ENCODE results near the gene SH2B3. TPM values are rescaled to one million over a fixed set of nuclear protein-coding genes. Genes with fewer than 3 reads are reported as not detected.
"Not testable (repeated sequence)": the region's sequence is repeated elsewhere in the genome, so short reads cannot be mapped to it uniquely, and the experiment has no call there.

Gene SH2B3
- 36.1 and 39.8 TPM in 2 replicates for total RNA-seq

DNA sequence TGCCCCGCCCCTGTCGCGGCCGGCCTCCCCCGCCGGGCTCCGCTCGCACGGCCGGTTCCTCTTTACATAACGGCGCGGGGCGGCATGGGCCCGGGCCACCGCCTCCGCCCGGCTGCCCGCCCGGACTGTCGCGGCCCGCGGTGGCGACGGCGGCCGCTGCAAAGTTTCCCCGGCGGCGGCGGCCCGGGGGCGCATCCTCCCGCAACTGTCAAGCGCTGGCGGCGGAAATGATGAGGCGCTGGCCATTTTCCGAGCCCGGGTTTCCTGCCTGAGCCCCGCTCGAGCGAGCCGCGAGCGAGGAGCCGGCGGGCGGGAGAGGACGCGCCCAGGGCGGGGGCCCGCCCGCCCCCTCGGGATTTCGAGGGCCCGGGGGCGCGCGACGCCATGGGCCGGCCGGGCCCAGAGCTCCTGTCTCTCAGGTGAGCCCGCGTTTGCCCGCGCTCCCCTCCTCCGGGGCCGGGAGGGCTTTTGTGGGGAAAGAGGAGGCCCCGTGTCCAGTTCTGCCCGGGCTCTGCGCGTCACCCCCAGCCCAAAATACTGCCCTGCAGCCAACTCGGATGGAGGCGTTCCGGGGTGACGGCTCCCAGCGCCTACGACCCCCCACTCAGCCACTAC is at the start of gene SH2B3:
Gene SH2B3, plus strand, starts transcription at position 65 of the 615 bp plus-strand sequence. CDS start 12,223 bp downstream, outside the sequence.
- intact Hi-C loops (cut with micrococcal nuclease), result loop anchor here (1.0 to 2.0 kb wide), 10 partner anchors 9 to 663 kb away; partner anchors contain the start of genes ACAD10, MAPKAPK5, PHETA1 and PPP1CC

DNA sequence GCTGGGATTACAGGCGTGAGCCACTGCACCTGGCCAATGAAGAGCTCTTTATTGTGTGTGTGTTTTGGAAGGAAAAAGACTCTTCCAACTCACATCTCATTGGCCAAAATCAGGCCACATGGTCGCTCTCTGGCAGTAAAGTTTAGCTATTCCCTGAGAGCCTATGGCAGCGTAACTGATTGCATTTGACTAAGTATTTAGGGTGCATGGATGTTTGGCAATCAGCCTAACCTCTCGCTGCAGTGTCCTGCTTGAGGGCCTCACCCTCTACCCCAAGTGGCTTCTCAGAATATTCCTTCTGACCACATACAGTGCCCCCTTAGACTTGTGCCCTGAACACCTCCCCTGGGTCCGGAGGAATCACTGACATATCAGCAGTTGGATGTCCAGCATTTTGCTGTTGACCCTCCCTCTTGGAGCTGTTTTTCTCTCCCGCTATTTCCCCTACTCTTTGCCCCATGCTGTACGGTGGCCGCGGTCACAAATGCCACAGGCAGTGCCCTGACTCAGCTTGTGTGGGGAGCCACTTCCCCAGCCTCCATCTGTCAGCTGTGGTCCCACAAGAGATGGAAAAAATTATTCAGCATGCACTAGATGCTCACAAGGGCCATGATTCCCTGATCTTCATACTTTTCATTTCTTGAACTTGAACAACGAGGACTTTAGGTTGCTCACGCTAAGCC is 46.4 kb upstream of the SH2B3 start:
- intact Hi-C loops (cut with micrococcal nuclease), result no loop called here

DNA sequence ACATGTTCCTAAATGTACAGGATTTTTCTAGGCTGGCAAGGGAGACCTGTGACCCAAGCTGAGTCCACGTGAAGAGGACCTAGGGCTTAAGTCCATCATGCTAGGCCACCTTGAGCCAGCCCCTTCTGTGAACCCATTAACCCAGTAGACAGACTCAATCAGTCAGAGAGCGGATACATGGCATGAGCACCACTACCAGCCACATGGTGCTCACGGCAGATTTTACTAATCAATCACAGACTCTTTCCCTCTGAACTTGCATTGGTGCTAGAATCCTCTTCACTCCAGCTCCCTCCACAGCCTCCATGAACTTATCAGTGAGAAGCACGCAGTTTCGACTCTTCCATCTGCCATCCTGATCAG is 45.8 kb upstream of the SH2B3 start:
- intact Hi-C loops (cut with micrococcal nuclease), result no loop called here

DNA sequence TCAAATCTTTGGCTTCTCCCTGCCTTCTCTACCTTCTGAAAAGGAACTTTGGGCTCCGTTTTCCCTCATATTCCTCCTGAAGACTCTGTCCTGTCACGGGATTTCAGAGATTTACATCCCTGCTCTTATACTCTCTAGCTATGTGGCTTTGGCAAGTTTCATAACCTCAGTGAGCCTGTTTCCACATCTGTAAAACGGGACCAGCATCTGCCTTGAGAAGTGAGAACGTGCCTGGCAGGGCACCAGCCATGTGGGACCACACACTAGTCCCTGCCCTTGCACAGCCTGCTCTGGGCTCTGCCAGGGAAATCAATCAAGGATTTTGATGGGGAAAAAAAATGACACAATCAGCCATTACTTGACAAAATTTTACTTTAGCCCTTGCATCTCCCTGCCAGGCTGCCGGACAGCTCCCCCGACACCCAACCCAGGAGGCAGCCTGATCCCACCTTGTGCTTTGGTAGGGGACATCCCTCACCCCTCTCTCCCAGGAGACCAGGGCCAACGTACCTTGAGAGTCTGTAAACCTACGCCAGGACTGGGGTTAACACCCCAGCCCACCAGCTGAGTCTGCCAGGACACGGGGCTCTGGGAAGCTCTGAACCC is 45.3 kb upstream of the SH2B3 start:
- intact Hi-C loops (cut with micrococcal nuclease), result no loop called here

DNA sequence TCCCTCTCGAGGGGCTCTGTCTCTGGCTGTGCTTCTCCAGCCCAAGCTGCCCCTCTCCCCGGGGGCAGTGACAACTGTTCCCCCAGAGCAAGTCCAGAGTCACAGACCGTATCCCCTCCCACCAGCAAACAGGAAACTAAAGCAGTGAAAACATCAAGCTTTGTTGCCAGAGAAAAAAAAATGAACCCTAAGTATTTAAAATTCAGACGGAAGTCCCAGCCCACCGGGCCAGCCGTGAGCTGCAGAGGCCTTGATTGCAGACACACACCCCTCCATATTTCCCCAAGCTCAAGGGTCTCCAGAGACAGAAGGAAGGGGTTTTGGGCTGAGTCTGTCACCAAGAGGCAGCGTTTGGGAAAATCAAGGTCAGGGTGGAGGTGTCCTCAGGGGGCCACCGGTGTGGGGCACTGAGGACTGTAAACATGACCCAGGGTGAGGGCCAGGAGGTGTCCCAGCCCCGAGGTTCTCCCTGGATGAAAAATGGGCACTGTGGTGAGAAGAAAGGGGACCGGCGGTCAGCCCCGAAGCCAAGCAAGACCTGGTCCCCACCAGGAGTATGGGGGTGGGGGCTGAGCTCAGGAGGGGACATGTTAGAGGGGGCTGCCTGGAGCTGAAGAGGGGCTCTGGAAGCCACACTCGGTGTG is 44.5 kb upstream of the SH2B3 start:
- intact Hi-C loops (cut with micrococcal nuclease), result no loop called here

DNA sequence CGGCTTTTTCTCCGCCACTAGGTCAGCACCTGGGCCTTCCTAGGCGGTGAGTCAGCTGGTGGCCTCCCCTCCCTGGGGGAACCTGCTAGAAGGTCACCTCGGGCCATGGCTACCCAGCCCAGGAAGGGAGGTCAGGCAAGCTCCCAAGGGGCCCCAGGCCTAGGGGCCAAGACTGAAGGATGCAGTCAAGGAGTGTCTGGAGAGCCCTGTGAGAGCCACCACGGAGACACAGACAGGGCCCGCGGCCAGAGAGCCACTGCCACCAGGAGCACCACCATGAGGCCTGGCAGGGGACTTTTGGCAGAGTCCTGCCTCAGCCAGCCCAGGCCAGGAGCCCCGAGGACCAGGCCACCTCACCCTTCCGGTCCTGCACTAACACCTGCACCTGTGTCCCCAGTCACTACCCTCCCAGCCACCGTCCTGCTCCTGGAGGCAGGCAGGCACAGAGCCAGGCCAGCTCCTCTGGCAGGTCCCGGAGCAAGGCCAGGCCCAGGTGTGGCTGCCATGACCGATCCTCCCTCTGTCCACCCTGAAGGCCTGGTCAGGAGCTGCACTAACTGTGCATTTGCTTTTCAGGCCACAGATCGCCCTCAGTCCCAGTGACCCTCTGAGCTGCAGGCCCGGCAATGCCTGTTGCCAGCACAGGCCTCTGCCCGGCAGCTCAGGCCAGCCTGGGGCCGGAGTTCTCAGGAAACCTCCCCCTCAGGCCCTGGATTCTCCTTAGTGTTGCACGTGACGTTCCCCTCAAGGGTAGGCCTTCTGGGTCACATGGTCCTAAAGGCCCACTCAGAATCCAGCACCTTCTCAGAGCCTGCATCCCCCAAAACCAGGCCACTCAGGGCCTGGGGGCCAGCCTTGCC is 43.8 kb upstream of the SH2B3 start:
- intact Hi-C loops (cut with micrococcal nuclease), result no loop called here

DNA sequence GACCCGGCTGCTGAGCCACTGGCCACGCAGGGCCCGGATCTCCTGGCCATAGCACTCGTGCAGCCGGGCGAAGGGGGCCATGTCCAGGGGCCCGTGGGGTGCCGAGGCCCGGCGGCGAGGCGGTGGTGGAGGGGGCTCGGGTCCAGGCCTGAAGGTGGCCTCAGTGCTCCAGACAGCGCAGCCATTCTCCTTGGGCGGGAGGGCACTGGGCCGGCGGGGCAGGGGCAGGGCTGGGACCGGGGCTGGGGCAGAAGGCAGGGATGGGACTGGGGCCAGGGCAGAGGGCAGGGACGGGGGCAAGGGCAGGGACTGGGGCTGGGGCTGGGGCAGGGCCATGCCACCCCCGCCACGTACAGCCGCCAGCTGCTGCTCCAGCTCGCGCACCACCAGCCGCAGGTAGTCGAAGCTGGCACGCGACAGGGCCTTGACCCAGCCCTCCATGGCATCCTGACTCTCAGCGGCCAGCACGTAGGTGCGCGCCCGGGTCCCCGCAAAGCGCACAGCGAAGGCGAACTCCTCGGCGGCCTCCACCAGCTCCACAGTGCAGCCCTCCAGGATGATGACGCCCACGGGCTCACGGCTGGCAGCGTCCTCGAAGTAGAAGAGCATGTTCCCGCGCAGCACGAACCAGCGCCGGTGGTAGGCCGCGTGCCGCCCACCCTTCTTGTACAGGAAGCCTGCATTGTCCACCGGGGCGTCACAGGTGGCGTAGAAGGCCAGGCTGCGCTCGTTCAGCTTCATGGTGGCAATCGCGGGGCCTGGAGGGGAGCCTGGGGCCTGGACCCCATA is 42.8 kb upstream of the SH2B3 start:
- intact Hi-C loops (cut with micrococcal nuclease), result no loop called here

DNA sequence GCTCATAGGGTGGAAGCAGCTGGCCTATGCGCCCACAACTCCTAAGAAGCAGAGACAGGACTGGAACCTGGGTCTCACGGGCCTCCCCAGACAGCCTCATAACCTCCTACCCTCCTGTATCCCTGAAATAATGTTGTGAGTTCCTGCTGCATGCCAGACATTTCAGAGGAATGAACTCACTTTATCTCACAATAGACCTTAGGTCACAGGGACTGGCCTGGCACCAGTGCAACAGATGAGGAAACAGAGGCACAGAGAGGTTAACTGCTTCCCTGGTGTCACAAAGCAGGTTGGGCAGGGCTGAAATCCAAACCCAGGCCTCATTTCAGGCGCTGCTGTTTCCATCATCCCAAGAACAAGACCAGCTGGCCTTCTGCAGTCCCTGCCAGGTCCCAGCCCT is 42.1 kb upstream of the SH2B3 start:
- intact Hi-C loops (cut with micrococcal nuclease), result no loop called here

DNA sequence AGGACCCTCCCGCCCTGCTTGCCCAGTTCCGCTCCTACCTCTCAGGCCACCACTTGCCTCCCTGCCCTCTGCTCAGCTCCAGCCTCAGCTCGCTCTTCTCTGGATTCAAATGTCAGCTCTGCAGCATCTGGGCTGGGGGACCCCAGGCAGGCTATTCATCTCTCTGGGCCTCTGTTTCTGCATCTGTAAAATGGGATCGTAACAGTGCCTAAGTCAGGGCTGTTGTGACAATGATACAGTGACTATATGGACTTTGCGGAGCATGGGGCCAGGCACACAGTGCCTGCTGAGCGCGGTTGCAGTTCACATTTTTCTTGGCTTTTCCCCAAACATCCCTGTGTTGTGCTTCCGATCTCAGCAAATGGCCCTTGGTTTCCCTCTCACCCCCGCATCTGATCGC is 39.6 kb upstream of the SH2B3 start:
- intact Hi-C loops (cut with micrococcal nuclease), result no loop called here

DNA sequence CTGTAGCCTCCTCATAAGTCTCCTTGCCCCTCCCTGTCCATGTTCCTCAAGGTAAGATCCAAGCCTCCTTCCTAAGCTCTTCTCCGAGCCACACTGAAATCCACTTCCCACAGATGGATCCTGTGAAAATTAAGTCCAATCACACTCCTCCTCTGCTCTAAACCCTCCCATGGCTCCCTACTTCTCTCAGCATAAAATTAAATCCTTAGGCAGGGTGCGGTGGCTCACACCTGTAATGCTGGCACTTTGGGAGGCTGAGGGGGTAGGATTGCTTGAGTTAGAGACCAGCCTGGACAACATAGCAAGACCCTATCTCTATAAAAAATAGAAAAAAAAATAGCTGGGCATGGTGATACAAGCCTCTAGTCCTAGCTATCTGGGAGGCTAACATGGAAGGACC is 39.1 kb upstream of the SH2B3 start:
- intact Hi-C loops (cut with micrococcal nuclease), result no loop called here

DNA sequence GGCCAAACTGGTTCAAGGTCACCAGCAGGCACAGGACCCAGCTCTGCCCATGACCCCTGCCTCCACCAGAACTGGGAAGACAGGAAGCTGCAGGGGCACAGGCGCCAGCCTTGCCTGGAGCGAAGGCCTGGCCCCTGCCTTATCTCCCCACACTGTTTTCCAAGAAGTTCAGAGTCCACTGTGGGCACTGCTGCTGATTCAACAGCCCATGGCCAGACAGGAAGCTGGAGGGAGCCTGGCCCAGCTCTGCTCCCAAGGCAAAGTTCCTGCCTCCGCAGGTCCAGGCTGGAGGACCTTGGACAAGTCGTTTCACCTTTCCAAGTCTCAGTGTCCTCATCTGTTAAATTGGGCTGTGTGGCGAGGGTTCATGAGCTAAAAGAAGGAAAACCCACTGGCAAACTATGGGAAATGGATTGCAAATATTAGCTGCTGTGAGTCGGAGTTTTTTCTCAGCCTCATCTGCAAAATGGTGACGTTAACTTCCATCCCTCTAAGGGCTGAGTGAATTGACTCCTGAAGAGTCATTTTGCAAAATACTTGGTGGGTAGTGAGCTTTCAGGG is 38.0 kb upstream of the SH2B3 start:
- intact Hi-C loops (cut with micrococcal nuclease), result loop anchor here (2.0 kb wide), 3 partner anchors 37 to 229 kb away; no protein-coding TSS in a partner anchor

DNA sequence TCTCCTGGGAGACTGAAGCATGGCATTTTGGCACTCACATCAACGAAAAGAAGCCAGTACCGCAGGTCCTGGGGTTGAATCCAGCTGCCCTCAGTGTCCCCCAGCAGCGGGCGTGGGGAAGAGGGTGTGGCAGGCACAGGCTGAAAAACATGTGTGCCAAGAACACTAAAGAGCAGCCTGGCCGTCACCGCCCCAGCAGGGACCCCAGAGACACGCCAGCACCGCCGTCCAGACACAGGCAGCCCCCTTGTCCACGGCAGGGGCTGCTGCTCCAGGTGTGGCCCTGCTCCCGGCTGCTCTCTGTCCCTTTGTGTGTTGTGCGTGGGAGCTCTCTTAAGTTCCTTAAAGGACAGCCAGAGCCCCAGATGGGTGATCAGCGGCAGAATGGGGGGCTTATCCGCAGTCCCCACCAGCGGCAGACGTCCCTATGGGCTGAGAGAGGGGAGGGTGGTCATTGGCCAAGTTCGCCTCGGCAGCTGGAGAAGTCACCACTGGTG is 37.4 kb upstream of the SH2B3 start:
- intact Hi-C loops (cut with micrococcal nuclease), result loop anchor here (2.0 kb wide), 3 partner anchors 38 to 228 kb away; no protein-coding TSS in a partner anchor

DNA sequence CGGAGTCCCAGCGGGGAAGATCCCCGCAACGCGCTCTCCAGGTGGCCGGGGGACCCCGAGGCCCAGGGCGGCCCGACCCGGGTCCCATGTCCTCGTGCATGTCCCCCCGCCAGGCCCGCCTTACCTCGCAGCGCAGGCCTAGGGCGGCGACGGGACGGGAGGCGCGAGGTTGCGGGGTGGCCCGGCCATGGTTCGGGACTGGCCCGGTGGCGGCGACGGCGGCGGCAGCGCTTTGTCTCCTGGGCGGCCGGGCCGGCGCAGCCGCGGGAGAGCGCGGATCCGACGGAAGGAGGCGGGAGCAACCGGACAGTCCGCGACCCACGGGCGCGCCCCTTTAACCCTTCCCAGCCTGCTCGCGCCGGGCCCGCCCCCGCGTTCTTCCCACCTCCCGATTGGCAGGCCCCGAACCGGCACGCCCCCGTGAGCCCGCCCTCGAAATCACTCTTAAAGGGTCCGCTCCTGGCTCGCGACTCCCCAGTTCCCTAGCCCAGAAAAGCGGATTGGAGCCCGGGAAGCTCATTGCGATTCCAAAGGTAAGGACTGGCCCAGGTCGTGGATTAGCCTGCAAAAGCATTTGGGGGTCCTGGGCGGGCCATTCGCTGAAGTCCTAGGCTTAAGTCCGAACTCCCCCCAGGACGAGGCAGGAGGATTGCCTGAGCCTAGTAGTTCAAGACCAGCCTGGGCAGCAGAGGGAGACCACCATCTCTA is 36.8 kb upstream of the SH2B3 start, which contains the start of gene PHETA1:
Gene PHETA1, minus strand, starts transcription at position 308 of the 708 bp plus-strand sequence. CDS start 5,668 bp downstream, outside the sequence.
- intact Hi-C loops (cut with micrococcal nuclease), result loop anchor here (1.0 to 2.0 kb wide), 5 partner anchors 36 to 228 kb away; partner anchors contain the start of gene SH2B3

DNA sequence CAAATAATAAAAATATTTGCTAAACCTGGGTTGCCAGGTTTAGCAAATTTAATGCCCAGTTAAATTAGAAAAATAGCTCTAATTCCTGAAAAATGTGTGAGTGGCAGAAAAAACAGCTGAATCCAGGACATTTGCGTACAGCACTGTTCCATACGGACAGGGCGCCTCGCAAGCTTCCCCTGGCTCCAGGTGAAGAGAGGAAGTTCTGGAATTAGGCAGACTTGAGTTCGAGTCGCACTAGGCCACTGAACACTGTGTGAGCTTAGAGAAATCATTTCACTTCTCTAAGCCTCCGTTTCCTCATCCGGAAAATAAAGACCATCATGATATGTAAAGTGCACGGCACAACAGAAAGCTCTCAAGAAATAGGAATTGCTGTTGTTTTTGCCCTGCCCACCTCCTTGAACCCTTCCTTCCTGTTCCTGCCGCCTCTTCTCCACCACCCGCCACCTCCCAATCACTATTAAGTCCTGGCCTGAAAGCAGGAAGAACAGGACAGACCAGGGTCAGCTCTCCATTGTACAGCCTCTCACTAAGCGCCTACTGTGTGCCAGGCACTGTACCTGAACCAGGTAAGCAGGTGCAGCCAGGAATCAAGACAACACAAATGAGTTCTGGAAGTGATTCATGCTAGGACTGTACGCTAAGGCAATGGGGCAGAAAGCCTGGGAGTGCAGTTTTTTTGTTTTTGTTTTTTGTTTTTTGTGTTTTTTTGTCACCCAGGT is 36.1 kb upstream of the SH2B3 start:
- intact Hi-C loops (cut with micrococcal nuclease), result loop anchor here (1.0 to 2.0 kb wide), 5 partner anchors 36 to 227 kb away; partner anchors contain the start of gene SH2B3

DNA sequence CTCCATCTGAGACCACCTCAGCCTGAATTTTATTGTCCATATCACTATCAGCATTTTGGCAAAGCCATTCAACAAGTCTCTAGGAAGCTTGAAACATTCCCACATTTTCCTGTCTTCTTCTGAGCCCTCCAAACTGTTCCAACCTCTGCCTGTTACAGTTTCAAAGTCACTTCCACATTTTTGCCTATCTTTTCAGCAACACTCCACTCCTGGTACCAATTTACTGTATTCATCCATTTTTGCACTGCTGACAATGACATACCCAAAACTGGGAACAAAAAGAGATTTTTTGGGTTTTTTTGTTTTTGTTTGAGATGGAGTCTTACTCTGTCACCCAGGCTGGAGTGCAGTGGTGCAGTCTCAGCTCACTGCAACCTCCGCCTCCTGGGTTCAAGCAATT is 32.5 kb upstream of the SH2B3 start:
- intact Hi-C loops (cut with micrococcal nuclease), result not testable (repeated sequence)

DNA sequence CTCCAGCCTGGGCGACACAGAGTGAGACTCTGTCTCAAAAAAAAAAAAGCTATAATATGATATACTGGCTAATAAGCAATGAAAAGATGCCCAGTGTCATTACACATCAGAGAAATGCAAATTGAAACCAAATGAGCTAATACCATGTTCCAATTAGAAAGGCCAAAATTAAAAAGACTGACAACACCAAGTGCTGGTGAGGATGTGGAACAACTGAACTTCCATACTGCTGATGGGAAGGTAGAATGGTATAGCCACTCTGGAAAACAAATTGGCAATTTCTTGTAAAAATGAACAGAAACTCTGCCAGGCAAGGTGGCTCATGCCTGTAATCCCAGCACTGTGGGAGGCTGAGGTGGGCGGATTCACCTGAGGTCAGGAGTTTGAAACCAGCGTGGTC is 28.3 kb upstream of the SH2B3 start:
- intact Hi-C loops (cut with micrococcal nuclease), result no loop called here

DNA sequence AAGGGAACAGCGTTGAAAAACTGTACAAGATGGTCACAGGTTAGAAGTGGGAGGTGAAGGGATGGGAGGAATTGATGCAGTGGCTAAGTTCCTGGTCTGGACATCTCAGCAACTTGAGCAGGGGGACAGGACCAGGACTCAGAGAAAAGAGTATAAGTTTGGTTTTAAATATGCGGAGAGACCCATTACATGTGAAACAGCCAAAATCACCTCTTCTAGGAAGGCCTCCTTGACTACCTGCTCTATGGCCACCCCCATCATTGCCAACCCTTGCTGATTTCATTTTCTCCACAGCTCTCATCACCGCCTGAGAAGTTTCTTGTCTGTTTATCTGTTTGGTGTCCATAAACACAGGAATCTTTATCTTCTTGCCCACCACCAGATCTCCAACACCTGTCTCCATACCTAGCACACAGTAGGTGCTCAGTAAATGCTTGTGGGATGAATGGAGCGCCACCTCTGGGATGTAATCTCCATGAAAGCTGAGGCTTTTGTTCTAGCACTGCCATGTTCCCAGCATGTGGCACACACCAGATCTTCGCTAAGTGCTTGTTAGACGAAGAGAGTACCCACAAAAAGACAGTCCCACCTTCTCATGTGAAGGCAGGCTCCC is 25.7 kb upstream of the SH2B3 start:
- intact Hi-C loops (cut with micrococcal nuclease), result no loop called here

DNA sequence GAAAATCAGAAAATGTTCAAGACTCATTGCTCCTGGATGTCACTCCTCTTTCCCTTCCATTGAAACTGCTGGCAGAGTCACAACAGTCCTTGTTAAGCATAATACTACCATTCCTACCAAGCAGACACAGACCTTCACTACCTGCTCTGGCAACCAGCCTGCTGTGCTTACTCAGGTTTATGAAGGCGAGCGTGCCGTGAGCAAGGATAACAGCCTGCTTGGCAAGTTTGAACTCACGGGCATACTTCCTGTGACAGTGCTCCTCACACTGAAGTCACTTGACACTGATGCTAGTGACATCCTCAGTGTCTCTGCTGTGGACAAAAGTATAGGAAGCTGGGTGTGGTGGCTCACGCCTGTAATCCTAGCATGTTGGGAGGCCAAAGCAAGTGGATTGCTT is 21.1 kb upstream of the SH2B3 start:
- intact Hi-C loops (cut with micrococcal nuclease), result no loop called here

All from T-helper 1 cell treated with Interleukin-12 subunit alpha and Interleukin-12 subunit beta and Interleukin-4 antibody, amounts not matched to agents 30 ng/mL and 1 ng/mL, for 36 hours (primary cell).